HCT116 (cell line): ENCODE results near the gene GREM2. TPM values are rescaled to one million over a fixed set of nuclear protein-coding genes. Genes with fewer than 3 reads are reported as not detected.
A peak's percentile ranks its signal among the peaks of the same experiment; 100 is the strongest.

ENCODE experiments used
- ATAC-seq: fragments of 200-7000 bp; cut with Tn5 transposase; 2 replicates; pipeline ENCODE4 v1.9.1; 2020; ENCODE audit warnings: mild to moderate bottlenecking, moderate library complexity
- BruUV-seq: library from RNA; stranded (reverse); fragments of 400-500 nt; replicated peaks from 2 replicates; lab custom pipeline; 2021; lab: Mats Ljungman, UMichigan
- CTCF ChIA-PET: fragments of 300-600 bp; sonication (Branson Sonifier 250); formaldehyde crosslinking; loops from one replicate; lab custom pipeline; 2021; ENCODE audit warnings: antibody characterized with exemption; lab: Charles Lee
- POLR2A ChIA-PET: fragments of 300-600, 350-600 bp; sonication (Branson Sonifier 250); formaldehyde crosslinking; loops from one replicate; lab custom pipeline; 2021; ENCODE audit warnings: antibody characterized with exemption; lab: Charles Lee
- RAD21 ChIA-PET, 2 experiments: fragments of 300-600 bp; sonication (Branson Sonifier 250); formaldehyde crosslinking; loops; one replicate each; lab custom pipeline; 2023; ENCODE audit warnings: low total read pairs in 2 of 2; ENCODE audit not compliant: uncharacterized antibody in 2 of 2, unreplicated experiment in 2 of 2, low non-redundant PET in 1 of 2; lab: Charles Lee
- DNase-seq: peaks from one replicate; pipeline ENCODE4 v3.0.0-alpha.2; 2010; ENCODE audit warnings: low read depth, low spot score
- H2AFZ ChIP-seq: fragments of 200-600 bp; shearing (Covaris generic), sonication (generic); 2 replicates; pipeline ENCODE4 v1.6.1; 2017; ENCODE audit warnings: low read depth, mixed run types, mixed read lengths, antibody characterized with exemption, low read length; ENCODE audit not compliant: poor library complexity, severe bottlenecking
- H3K27ac ChIP-seq: 2 replicates; pipeline ENCODE4 v1.5.1; 2012; ENCODE audit warnings: low read depth, low read length
- H3K27me3 ChIP-seq: fragments of 200-600 bp; sonication (generic); 2 replicates; pipeline ENCODE4 v1.6.1; 2016; ENCODE audit warnings: mixed run types, low read length, mixed read lengths; ENCODE audit not compliant: insufficient read depth
- H3K36me3 ChIP-seq, 2 experiments: fragments of 200-500 bp in 1 of 2; fragments of 200-600 bp in 1 of 2; sonication (Bioruptor generic) in 1 of 2; sonication (generic) in 1 of 2; 2 replicates each; pipeline versions ENCODE4 v1.5.1 to v1.6.1; 2014 to 2016; ENCODE audit warnings: low read length in 2 of 2, inconsistent platforms in 1 of 2, mixed read lengths in 1 of 2, mixed run types in 1 of 2; ENCODE audit not compliant: insufficient read depth in 2 of 2, control insufficient read depth in 1 of 2
- H3K4me1 ChIP-seq, 2 experiments: fragments of 200-600 bp in 1 of 2; sonication (generic) in 1 of 2; 2 replicates each; pipeline versions ENCODE4 v1.5.1 to v1.6.1; 2012 to 2017; ENCODE audit warnings: low read length in 2 of 2, inconsistent platforms in 1 of 2, mild to moderate bottlenecking in 1 of 2, mixed read lengths in 1 of 2, mixed run types in 1 of 2, moderate library complexity in 1 of 2; ENCODE audit not compliant: insufficient read depth in 2 of 2, control insufficient read depth in 1 of 2
- H3K4me2 ChIP-seq: fragments of 200-600 bp; sonication (generic); 2 replicates; pipeline ENCODE4 v1.6.1; 2017; ENCODE audit warnings: mixed run types, low read length, mixed read lengths
- H3K4me3 ChIP-seq, 2 experiments: fragments of 200-600 bp in 1 of 2; sonication (generic) in 1 of 2; replicated peaks in 1 of 2; 2 replicates each; pipeline ENCODE4 v1.5.1; 2011 to 2016; ENCODE audit warnings: low read length in 2 of 2, control low read depth in 1 of 2, low read depth in 1 of 2, mild to moderate bottlenecking in 1 of 2, mixed read lengths in 1 of 2, mixed run types in 1 of 2
- H3K79me2 ChIP-seq: fragments of 200-600 bp; sonication (generic); 2 replicates; pipeline ENCODE4 v1.6.1; 2017; ENCODE audit warnings: mild to moderate bottlenecking, mixed run types, low read length, moderate library complexity, mixed read lengths; ENCODE audit not compliant: insufficient read depth
- H3K9ac ChIP-seq: fragments of 200-600 bp; sonication (generic); 2 replicates; pipeline ENCODE4 v1.6.1; 2016; ENCODE audit warnings: low read length, mixed read lengths
- H3K9me2 ChIP-seq: fragments of 200-600 bp; sonication (generic), shearing (Covaris generic); 2 replicates; pipeline ENCODE4 v1.6.1; 2017; ENCODE audit warnings: mixed run types, mild to moderate bottlenecking, moderate library complexity; ENCODE audit not compliant: insufficient read depth
- H3K9me3 ChIP-seq, 2 experiments: fragments of 200-500 bp in 1 of 2; fragments of 200-600 bp in 1 of 2; sonication (Bioruptor generic) in 1 of 2; sonication (generic) in 1 of 2; 2 replicates each; pipeline ENCODE4 v1.6.1; 2014 to 2017; ENCODE audit warnings: low read length in 2 of 2, mixed read lengths in 2 of 2, inconsistent platforms in 1 of 2, low read depth in 1 of 2, mild to moderate bottlenecking in 1 of 2, mixed run types in 1 of 2, moderate library complexity in 1 of 2; ENCODE audit not compliant: control insufficient read depth in 1 of 2, insufficient read depth in 1 of 2
- H4K20me1 ChIP-seq: fragments of 200-600 bp; sonication (generic), shearing (Covaris generic); 2 replicates; pipeline ENCODE4 v1.6.1; 2017; ENCODE audit warnings: mixed run types, mild to moderate bottlenecking, moderate library complexity; ENCODE audit not compliant: insufficient read depth
- CEBPB ChIP-seq: IDR thresholded peaks from 2 replicates; pipeline ENCODE4 v1.6.1; 2012; ENCODE audit warnings: low read depth
- CTCF ChIP-seq, 3 experiments: fragments of 200-600 bp in 1 of 3; sonication (generic) in 1 of 3; IDR thresholded peaks in 2 of 3; conservative IDR thresholded peaks in 1 of 3; 2 replicates each; pipeline ENCODE4 v1.5.1; 2012 to 2017; ENCODE audit warnings: low read depth in 2 of 3, low read length in 2 of 3, antibody characterized with exemption in 1 of 3, borderline replicate concordance in 1 of 3, control low read depth in 1 of 3, mild to moderate bottlenecking in 1 of 3, mixed read lengths in 1 of 3, mixed run types in 1 of 3, moderate library complexity in 1 of 3; ENCODE audit not compliant: insufficient read depth in 1 of 3
- ELF1 ChIP-seq: IDR thresholded peaks from 2 replicates; pipeline ENCODE4 v1.6.1; 2012; ENCODE audit warnings: low read depth, borderline replicate concordance
- EZH2 ChIP-seq: fragments of 200-600 bp; sonication (generic); IDR thresholded peaks from 2 replicates; pipeline ENCODE4 v1.6.1; 2017; ENCODE audit warnings: antibody characterized with exemption, mixed run types
- EZH2phosphoT487 ChIP-seq: fragments of 200-600 bp; IDR thresholded peaks from 2 replicates; pipeline ENCODE4 v1.6.1; 2018; ENCODE audit warnings: antibody characterized with exemption, borderline replicate concordance
- JUND ChIP-seq: IDR thresholded peaks from 2 replicates; pipeline ENCODE4 v1.6.1; 2012
- MAX ChIP-seq: IDR thresholded peaks from 2 replicates; pipeline ENCODE4 v1.6.1; 2012
- POLR2AphosphoS5 ChIP-seq: IDR thresholded peaks from 2 replicates; pipeline ENCODE4 v1.6.1; 2011; ENCODE audit warnings: mild to moderate bottlenecking, low read depth, low read length, moderate library complexity
- RAD21 ChIP-seq: IDR thresholded peaks from 2 replicates; pipeline ENCODE4 v1.6.1; 2012; ENCODE audit warnings: low read depth, mild to moderate bottlenecking
- SP1 ChIP-seq: IDR thresholded peaks from 2 replicates; pipeline ENCODE4 v1.6.1; 2012; ENCODE audit warnings: low read depth
- ZBTB33 ChIP-seq: IDR thresholded peaks from 2 replicates; pipeline ENCODE4 v1.6.1; 2011; ENCODE audit warnings: mild to moderate bottlenecking, low read length, moderate library complexity; ENCODE audit not compliant: insufficient replicate concordance; ENCODE audit errors: extremely low read depth
- ZFX ChIP-seq: fragments of 450-650 bp; IDR thresholded peaks from 2 replicates; pipeline ENCODE4 v1.6.1; 2017
- ZNF274 ChIP-seq: fragments of 200-500 bp; sonication (Bioruptor generic); IDR thresholded peaks from 2 replicates; pipeline ENCODE4 v1.6.1; 2014; ENCODE audit warnings: mild to moderate bottlenecking, low read depth, low read length, inconsistent platforms
- intact Hi-C: fragments of 100-400 bp; cut with micrococcal nuclease; formaldehyde crosslinking; loops from 2 replicates; pipeline ENCODE4 v1.10.0; 2022
- total RNA-seq: library from RNA; stranded (reverse); gene quantifications from one replicate; pipeline ENCODE4 v1.2.1, GENCODE V29; 2021; ENCODE audit not compliant: unreplicated experiment

Gene GREM2
- total RNA-seq, 1 experiment from 2014 or later, result not detected

- ATAC-seq (no peak), DNase-seq (no peak)
- no peak for TF ChIP-seq JUND
- 0 out of 6 replicates have a peak, but pooled peaks of 1 of the 3 experiments have one; percentile 16 for TF ChIP-seq CTCF (IDR thresholded peaks at IDR 0.05 in 2 of 3, conservative IDR thresholded peaks at IDR 0.05 in 1 of 3; ENCODE audit: borderline replicate concordance in 1 of 3, insufficient read depth in 1 of 3, low read depth in 2 of 3, low read length in 2 of 3)
- intact Hi-C loops, result no loop called here
- Histone ChIP-seq H3K4me3 (no peak overlapping the region), H3K27ac (no peak overlapping the region), H2AFZ (no peak overlapping the region), H3K9me3 (peaks cover 0 to 4% of the 10 kb centered on the region in 2 experiments; a peak in 2 of 4 replicates), H3K4me1 (no peaks in the 10 kb centered on the region), H3K79me2 (no peaks in the 10 kb centered on the region), H3K9ac (no peak overlapping the region), H3K27me3 (no peaks in the 10 kb centered on the region), H3K9me2 (no peaks in the 10 kb centered on the region), H4K20me1 (no peaks in the 10 kb centered on the region), H3K36me3 (no peaks in the 10 kb centered on the region), H3K4me2 (no peak overlapping the region)
- no TSS peak for BruUV-seq
- POLR2A ChIA-PET, result interaction anchor here (0.7 kb wide), 1 partner anchor 153 kb away, joined by 3 read pairs; no protein-coding TSS in a partner anchor
- RAD21 ChIA-PET, result no interaction called here
- CTCF ChIA-PET, result interaction anchor here (1.0 kb wide), 2 partner anchors 147 to 236 kb away, joined by 3 read pairs; no protein-coding TSS in a partner anchor
Observed at GRCh38 chr1:240455228-240455821, 156.6 kb downstream of the GREM2 start.

GRCh38 chr1:240445369-240445768 lies 166.6 kb downstream of the GREM2 start:
- no TSS peak for BruUV-seq
- POLR2A ChIA-PET, result no interaction called here

More at GRCh38 chr1:240445369-240445768, 166.6 kb downstream of the GREM2 start:
- Histone ChIP-seq H3K4me3 (no peak overlapping the region), H3K27me3 (no peaks in the 10 kb centered on the region), H3K4me1 (no peaks in the 10 kb centered on the region), H2AFZ (no peak overlapping the region), H3K9me2 (no peaks in the 10 kb centered on the region), H3K36me3 (no peaks in the 10 kb centered on the region), H4K20me1 (no peaks in the 10 kb centered on the region), H3K4me2 (no peak overlapping the region), H3K9me3 (peaks cover 7 to 37% of the 10 kb centered on the region in 2 experiments; a peak in 2 of 4 replicates), H3K9ac (no peak overlapping the region), H3K79me2 (no peaks in the 10 kb centered on the region), H3K27ac (no peak overlapping the region)
- ChIA-PET CTCF (no interaction called here), RAD21 (no interaction called here)
- TF ChIP-seq ELF1, result no peak
- no peak for TF ChIP-seq MAX
- TF ChIP-seq CEBPB, result no peak
- TF ChIP-seq ZBTB33, result no peak
- TF ChIP-seq POLR2AphosphoS5, result no peak
- no peak for TF ChIP-seq EZH2
- no peak for TF ChIP-seq ZNF274
- TF ChIP-seq ZFX, result no peak
- TF ChIP-seq EZH2phosphoT487, result no peak
- TF ChIP-seq SP1, result no peak
- no peak for TF ChIP-seq RAD21
- no peak for ATAC-seq
- DNase-seq, result no peak
- intact Hi-C loops, result no loop called here
